Tibial artery (tissue), 4 donors: ENCODE results near the gene TRAPPC3L.
A peak's percentile ranks its signal among the peaks of the same experiment; 100 is the strongest.

ENCODE experiments used
- DNase-seq, 2 donors: peaks; one replicate each; pipeline ENCODE4 v3.0.0-alpha.2; 2019
- H3K27ac ChIP-seq, 2 donors: fragments of 200-600 bp; sonication (generic) in 1 of 2; 1 replicate in 1 of 2; 2 replicates in 1 of 2; pipeline ENCODE4 v1.5.1; 2018 to 2019; ENCODE audit warnings: mild to moderate bottlenecking in 1 of 2
- H3K27me3 ChIP-seq, 2 donors: fragments of 200-600 bp; sonication (generic) in 1 of 2; one replicate each; pipeline versions ENCODE4 v1.5.1 to v1.6.0; 2016 to 2019
- H3K36me3 ChIP-seq, 3 donors: fragments of 200-600 bp; sonication (generic) in 2 of 3; one replicate each; pipeline ENCODE4 v1.5.1; 2016 to 2019; ENCODE audit warnings: mild to moderate bottlenecking in 2 of 3
- H3K4me1 ChIP-seq, 4 donors: fragments of 200-600 bp; sonication (generic) in 2 of 4; 1 replicate in 3 of 4; 2 replicates in 1 of 4; pipeline ENCODE4 v1.5.1; 2016 to 2019
- H3K4me3 ChIP-seq, 2 donors: fragments of 200-600 bp; sonication (generic) in 1 of 2; 1 replicate in 1 of 2; 2 replicates in 1 of 2; pipeline ENCODE4 v1.5.1; 2018 to 2019; ENCODE audit warnings: mild to moderate bottlenecking in 2 of 2
- H3K9me3 ChIP-seq, 3 donors: fragments of 200-600 bp; sonication (generic) in 1 of 3; one replicate each; pipeline ENCODE4 v1.5.1; 2016 to 2019
- CTCF ChIP-seq, 2 experiments: fragments of 200-600 bp in 1 of 2; fragments of 450-650 bp in 1 of 2; IDR thresholded peaks; one replicate each; pipeline ENCODE4 v1.5.1; 2017 to 2019; ENCODE audit warnings: antibody characterized with exemption in 2 of 2, mild to moderate bottlenecking in 1 of 2, moderate library complexity in 1 of 2
- intact Hi-C: fragments of 100-400 bp; cut with DNase I; formaldehyde crosslinking; loops from one replicate; pipeline ENCODE4 v1.15.0; 2023; ENCODE audit warnings: low total_unique reads

Gene TRAPPC3L

GRCh38 chr6:116450185-116450710 lies 95.2 kb downstream of the TRAPPC3L start:
- H3K4me1 ChIP-seq: peaks cover 0 to 14% (median 2%) of the 10 kb centered on the region in 4 donors
- H3K9me3 ChIP-seq: no peaks in the 10 kb centered on the region
- H3K4me3 ChIP-seq: no peak overlapping the region
- no peak for TF ChIP-seq CTCF (IDR thresholded peaks at IDR 0.05)
- no peak overlapping the region for H3K27ac ChIP-seq
- no peak for DNase-seq
- H3K27me3 ChIP-seq: no peaks in the 10 kb centered on the region
- H3K36me3 ChIP-seq: no peaks in the 10 kb centered on the region
- intact Hi-C loops: no loop called here

- H3K27ac ChIP-seq: no peak overlapping the region
- no peaks in the 10 kb centered on the region for H3K27me3 ChIP-seq
- H3K36me3 ChIP-seq: no peaks in the 10 kb centered on the region
- TF ChIP-seq CTCF (IDR thresholded peaks at IDR 0.05): no peak
- DNase-seq: no peak
- no peaks in the 10 kb centered on the region for H3K9me3 ChIP-seq
- no peak overlapping the region for H3K4me3 ChIP-seq
- peaks cover 0 to 14% (median 2%) of the 10 kb centered on the region in 4 donors for H3K4me1 ChIP-seq
- intact Hi-C loops: no loop called here
These were observed 95.9 kb downstream of the TRAPPC3L start for GRCh38 chr6:116449565-116449964.

GRCh38 chr6:116447496-116448011 lies 97.9 kb downstream of the TRAPPC3L start:
- intact Hi-C loops: no loop called here
- H3K27ac ChIP-seq: no peak overlapping the region
- H3K27me3 ChIP-seq: no peaks in the 10 kb centered on the region
- peaks cover 0 to 31% (median 5%) of the 10 kb centered on the region in 4 donors for H3K4me1 ChIP-seq
- H3K9me3 ChIP-seq: no peaks in the 10 kb centered on the region
- no peaks in the 10 kb centered on the region for H3K36me3 ChIP-seq
- H3K4me3 ChIP-seq: no peak overlapping the region
- no peak for TF ChIP-seq CTCF (IDR thresholded peaks at IDR 0.05)
- peak in 1 of 2 donors; percentile 52 for DNase-seq

- H3K9me3 ChIP-seq: no peaks in the 10 kb centered on the region
- no peak for TF ChIP-seq CTCF (IDR thresholded peaks at IDR 0.05)
- no peaks in the 10 kb centered on the region for H3K36me3 ChIP-seq
- no peak overlapping the region for H3K27ac ChIP-seq
- DNase-seq: no peak
- H3K4me3 ChIP-seq: no peak overlapping the region
- intact Hi-C loops: no loop called here
- H3K27me3 ChIP-seq: no peaks in the 10 kb centered on the region
- peaks cover 0 to 31% (median 5%) of the 10 kb centered on the region in 4 donors for H3K4me1 ChIP-seq
These were observed 98.4 kb downstream of the TRAPPC3L start for GRCh38 chr6:116447052-116447451.

- H3K9me3 ChIP-seq: no peaks in the 10 kb centered on the region
- no peaks in the 10 kb centered on the region for H3K27me3 ChIP-seq
- no peak for TF ChIP-seq CTCF (IDR thresholded peaks at IDR 0.05)
- intact Hi-C loops: no loop called here
- H3K4me3 ChIP-seq: no peak overlapping the region
- no peak overlapping the region for H3K27ac ChIP-seq
- H3K4me1 ChIP-seq: peaks cover 0 to 31% (median 5%) of the 10 kb centered on the region in 4 donors
- no peaks in the 10 kb centered on the region for H3K36me3 ChIP-seq
- no peak for DNase-seq
These were observed 99.1 kb downstream of the TRAPPC3L start for GRCh38 chr6:116446399-116446798.
